Stimulated activated CD8-positive, alpha-beta memory T cell treated with anti-CD3 and anti-CD28 coated beads, Interleukin-4, amount 100 ng/mL, for 4 hours (primary cell): Measurements from ENCODE around the gene MRTFB.
"Not testable (repeated sequence)": the region's sequence is repeated elsewhere in the genome, so short reads cannot be mapped to it uniquely, and the experiment has no call there.

ENCODE experiments used
- DNase-seq, 2 donors: peaks; one replicate each; pipeline ENCODE4 v3.0.0-alpha.2; 2020; ENCODE audit warnings: low read depth in 2 of 2, low spot score in 1 of 2

Gene MRTFB

DNA sequence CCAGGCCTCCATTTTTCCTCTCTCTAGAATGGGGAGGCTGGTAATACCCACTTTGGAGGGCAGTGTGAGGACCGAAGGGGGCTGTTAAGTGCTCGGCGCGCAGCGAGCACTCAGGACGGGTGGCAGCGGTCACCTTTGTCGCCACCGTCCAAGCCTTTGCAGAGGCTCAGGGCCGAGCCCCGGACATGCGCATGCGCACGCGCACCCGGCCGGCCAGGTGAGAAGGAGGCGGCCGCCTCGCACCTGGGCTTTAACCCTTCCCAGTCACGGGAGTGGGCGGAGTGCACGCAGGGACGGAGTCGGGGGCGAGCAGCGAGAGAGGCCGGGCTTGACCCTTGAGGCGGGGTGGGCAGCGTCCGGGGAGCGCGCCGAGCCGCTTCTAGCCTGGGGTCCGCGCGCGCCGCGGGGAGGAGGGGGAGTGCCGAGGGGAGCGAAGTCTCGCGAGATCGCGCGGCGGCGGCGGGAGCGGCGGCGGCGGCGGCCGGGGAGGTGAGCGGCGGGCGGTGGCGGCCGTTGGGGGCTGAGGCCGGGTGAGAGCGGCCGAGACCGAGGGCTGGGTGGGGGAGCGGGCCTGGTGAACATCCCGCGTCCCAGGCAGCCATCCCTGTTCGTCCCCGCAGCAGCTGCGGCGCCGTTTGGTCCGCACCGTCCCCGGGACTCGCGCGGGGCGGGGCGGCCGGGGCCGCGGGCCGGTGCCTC, at the start of gene MRTFB:
Gene MRTFB, plus strand, starts transcription at position 443 of the 699 bp plus-strand sequence. CDS start 69,288 bp downstream, outside the sequence.
- DNase-seq, result peak; percentile 45 to 48

- not testable (repeated sequence) for DNase-seq
Measured at GRCh38 chr16:14023526-14023925, 47.6 kb upstream of the MRTFB start.

DNA sequence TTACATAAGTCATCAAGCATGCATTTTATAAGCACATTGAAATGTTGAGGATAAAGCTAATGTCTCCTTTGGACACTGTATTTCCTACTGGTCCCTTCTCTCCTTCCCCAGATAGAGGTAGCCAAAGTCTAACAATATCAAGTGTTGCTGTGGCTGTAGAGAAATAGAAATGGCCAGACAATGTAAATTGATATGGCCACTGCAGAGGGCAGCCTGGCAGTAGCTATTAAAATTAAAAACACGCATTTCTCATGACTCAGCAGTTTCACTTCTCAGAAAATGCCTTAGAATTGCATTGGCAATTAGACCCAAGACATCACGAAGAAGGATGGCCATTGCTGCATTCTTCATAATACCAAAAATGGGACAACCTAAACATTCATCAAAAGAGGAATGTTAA, 46.8 kb upstream of the MRTFB start:
- DNase-seq, result no peak

GRCh38 chr16:14026572-14027285, 44.4 kb upstream of the MRTFB start:
- no peak for DNase-seq

DNA sequence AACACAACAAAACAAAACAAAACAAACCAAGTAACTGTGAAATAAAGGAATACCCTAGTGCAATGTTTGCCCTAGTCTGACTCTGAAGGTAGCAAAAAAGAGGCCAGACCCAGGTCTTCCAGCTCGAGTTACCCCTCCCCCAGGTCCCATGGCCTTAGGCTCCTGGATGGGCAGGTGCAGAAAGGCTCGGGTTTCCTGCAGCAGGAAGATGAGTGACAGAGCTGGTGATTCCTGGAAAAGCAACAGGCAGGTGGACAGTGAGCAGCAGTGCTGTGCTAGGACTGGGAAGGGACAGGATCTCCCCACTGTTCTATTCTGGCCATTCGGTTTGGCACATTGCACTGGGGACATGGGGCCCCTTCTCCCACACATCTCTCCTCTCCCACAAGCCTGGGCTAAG, 42.9 kb upstream of the MRTFB start:
- no peak for DNase-seq

DNA sequence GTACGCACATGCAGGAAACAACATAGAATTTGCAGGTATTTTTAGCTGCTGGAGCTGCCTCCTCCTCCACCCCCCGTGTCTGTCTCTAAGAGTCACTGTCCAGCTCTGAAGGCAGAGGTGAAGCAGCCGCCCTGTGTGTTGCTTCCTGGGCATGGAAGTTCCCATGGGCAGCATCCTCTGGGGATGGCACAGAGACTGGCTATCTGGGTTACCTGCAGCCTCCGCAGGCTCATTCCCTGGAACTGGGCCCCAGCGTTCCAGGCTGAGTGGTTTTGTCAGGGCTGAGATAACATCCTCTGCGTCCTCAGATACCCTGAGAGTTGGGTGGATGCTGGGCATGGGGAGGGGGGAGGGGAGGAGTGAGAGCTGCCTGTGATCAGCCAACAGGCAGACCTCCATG, 41.5 kb upstream of the MRTFB start:
- no peak for DNase-seq

DNA sequence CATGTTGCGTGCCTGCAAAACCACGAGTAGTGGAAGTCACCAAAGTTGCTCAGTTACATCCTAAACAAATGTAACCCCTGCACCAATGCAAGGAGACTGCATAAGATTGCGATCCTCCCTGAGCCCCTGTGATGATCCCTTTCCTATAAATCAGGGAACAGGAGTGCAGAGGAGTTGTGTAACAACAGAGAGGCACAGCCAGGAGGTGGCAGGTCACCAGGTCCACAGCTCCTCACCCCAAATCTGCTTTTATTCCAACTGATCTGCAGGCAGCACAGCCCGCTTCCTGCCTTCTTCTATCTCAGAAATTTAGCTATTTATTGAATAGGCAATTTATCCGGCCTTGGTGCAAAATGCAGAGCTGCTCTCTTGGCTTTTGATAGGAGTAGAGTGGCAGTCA, 36.0 kb upstream of the MRTFB start:
- DNase-seq, result no peak

- DNase-seq, result no peak
Measured at GRCh38 chr16:14036889-14037288, 34.2 kb upstream of the MRTFB start.

DNA sequence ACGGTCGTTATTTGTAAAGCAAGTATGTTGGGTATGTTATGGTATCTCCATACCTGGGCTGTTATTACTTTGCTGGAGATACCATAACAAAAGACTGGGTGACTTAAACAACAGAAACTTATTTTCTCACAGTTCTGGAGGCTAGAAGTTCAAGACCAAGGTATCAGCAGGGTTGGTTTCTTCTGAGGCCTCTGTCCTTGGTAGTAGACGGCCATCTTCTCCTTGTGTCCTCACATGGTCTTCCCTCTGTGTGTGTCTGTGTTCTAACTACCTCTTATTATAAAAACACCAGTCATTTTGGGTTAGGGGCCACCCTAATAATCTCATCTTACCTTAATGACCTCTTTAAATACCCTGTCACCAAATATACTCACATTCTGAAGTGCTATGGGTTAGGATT, 33.2 kb upstream of the MRTFB start:
- DNase-seq, result no peak

GRCh38 chr16:14041164-14041563, 30.0 kb upstream of the MRTFB start:
- no peak for DNase-seq

DNA sequence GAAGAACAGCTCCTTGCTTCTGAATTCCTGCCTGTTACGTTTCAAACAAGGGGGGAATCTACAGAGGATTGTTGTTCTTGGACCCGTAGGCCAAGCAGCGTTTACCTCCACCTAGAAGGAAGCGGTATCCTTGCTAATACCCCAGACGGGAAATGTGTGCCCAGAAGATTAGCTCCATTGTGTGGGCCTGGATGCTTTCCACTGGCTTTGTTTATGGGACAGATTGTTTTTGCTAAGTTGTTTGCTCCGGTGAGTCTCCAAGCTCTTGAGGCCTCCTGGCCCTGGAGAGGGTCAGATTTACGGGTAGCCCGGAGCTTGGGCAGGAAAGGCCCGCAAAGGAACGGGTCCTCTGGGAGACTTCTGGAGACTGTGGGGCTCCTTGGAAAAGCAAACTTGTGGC, 28.4 kb upstream of the MRTFB start:
- DNase-seq, result no peak

DNA sequence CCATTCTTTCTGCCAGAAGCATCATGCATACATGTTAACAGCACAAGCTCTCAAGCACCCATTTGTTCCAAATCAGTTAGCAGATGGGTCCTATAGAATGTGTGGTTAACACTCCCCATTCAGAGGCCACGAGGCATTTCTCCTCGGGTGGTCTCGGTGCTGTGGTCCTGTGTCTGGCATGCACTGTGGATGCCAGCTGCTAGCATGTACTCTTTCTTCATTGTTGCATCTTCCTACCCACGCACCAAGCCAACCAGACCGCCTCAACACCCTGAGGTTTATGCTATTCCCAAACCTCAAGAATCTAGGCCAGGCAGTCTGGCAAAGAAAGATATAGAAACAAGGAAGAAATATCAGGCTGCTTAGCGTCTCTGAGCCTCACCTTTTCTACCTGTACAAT, 27.8 kb upstream of the MRTFB start:
- no peak for DNase-seq

DNA sequence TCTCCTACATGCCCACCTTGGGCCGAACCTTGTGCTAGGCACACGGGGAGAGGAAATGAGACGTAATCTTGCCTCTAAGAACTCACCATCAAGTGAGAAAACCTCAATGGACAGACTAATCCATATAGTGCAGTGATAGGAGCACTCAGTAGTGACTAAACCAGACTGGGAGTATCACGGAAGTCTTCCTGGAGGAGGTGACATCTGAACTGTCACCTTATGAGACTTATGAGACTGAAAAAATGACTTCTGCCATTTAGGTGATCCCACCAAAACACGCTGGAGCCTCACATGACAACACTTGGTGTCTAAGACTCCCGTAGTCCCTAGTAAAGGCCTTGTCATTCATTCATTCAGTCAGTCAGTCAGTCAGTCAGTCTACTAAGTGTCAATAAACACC, 27.3 kb upstream of the MRTFB start:
- DNase-seq, result no peak

- not testable (repeated sequence) for DNase-seq
Measured at GRCh38 chr16:14047121-14047859, 23.8 kb upstream of the MRTFB start.

DNA sequence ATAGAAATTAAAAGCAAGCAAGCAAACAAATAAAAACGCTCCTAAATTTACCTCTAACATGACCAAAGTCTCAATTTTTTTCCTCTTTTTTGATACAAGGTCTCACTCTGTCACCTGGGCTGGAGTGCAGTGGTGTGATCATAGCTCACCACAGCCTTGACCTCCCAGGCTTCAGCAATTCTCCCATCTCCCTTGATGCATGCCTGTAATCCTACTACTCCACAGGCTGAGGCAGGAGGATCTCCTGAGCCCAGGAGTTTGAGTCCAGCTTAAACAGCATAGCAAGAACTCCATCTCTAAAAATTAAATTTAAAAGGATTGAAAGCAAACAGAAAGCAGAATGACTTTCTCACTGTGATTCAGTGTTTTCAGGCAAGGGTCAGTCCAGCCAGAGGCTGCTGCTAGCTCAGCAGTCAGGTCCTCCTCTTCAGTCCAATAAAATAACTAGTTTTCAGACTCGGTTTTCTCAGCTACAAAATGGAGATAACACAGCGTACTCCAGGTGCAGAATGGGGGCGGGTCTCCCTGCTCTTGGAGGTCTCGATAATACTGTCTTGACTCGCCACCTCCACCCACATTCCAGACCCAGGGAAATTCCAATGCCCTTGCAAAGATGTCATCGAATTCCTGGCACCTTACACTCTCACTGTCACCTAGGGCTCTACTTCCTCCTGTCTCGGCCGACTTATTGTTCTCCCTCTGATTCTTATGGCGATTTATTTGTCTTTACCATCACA, 20.7 kb upstream of the MRTFB start:
- DNase-seq, result no peak

DNA sequence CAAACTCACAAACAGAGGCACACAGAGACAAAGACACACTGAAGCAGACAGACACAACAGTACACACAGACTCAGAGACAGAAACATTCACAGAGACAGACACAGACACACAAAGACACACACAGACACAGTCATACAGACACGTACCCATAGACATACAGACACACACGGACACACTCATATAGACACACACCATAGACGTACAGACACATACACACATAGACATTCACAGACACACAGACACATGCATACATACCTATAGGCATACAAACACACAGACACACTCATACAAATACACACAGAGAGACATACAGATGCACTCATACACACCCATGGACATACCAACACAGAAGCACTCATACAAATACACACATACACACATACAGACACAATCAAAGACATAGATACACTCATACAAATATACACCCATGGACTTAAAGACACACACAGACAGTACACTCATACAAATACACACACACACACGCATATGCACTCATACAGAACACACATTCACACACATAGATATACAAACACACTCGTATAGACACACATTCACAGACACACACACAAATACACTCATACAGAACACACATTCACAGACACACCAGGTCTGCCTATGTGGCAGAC, 19.9 kb upstream of the MRTFB start:
- DNase-seq, result no peak

DNA sequence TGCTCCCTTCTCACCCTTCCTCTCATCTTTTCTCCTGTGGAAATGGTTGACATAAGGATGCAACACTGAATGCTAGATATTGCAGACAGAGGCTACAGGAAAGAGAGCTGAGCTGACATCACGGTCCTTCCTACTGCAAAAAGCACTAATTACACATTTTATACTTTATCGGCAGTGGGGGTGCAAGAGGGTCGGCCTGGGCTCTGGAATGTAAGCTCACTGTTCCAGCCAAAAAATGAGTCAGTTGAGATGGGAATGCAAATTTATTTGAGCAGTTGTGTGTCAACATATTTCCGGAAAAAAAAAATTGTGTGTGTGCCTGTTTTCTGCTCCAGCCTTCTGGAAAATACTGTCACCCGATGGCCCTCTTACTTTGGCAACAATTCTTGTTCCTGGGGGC, 14.1 kb upstream of the MRTFB start:
- DNase-seq, result no peak

GRCh38 chr16:14057878-14058382, 13.2 kb upstream of the MRTFB start:
- no peak for DNase-seq

DNA sequence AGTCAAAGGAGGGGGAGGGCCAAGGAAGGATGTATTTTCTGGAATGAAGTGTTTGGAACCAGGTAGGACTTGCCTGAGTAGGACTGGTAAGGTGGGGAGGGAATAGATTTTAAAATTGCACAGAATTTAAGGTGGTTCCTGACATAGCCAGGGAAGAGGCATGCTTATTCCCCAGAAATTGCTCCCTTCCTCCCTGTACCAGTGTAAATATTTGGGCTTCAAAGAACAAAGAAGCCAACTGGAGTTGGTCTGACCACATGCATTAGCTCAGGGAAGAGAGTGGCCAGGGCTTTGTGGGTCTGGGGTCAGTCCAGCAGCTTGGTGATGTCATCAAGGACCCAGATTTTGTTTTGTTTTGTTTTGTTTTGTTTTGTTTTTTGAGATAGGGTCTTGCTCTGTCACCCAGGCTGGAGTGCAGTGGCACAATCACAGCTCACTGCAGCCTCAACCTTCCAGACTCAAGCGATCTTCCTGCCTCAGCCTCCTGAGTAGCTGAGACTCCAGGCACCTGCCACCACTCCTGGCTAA, 9.3 kb upstream of the MRTFB start:
- DNase-seq, result no peak

GRCh38 chr16:14062261-14062660, 8.9 kb upstream of the MRTFB start:
- DNase-seq, result no peak
